NCI-H2227 (cell line): Measurements from ENCODE around the gene SMOC1.

Experiments
- DNase-seq: peaks from one replicate; lab custom pipeline; 2025; ENCODE audit not compliant: unreplicated experiment; lab: John Stamatoyannopoulos, UW

Gene SMOC1

GRCh38 chr14:69879175-69880043 lies at the start of gene SMOC1:
Gene SMOC1, plus strand, starts transcription at chr14:69879416. Its CDS starts 263 bp downstream, at chr14:69879679.
- peak; percentile 94 for DNase-seq

- DNase-seq, result no peak
Measured at GRCh38 chr14:69838881-69839416, 40.3 kb upstream of the SMOC1 start.

GRCh38 chr14:69839661-69840060 lies 39.6 kb upstream of the SMOC1 start:
- no peak for DNase-seq

GRCh38 chr14:69841656-69842055 lies 37.6 kb upstream of the SMOC1 start:
- peak; percentile 15 for DNase-seq

- DNase-seq, result peak; percentile 75
Measured at GRCh38 chr14:69842686-69843420, 36.4 kb upstream of the SMOC1 start.

GRCh38 chr14:69844171-69844570 lies 35.0 kb upstream of the SMOC1 start:
- no peak for DNase-seq

- DNase-seq, result no peak
Measured at GRCh38 chr14:69845050-69845581, 34.1 kb upstream of the SMOC1 start.

GRCh38 chr14:69845787-69846186 lies 33.4 kb upstream of the SMOC1 start:
- no peak for DNase-seq

- DNase-seq, result no peak
Measured at GRCh38 chr14:69848156-69848555, 31.1 kb upstream of the SMOC1 start.

- peak; percentile 88 for DNase-seq
Measured at GRCh38 chr14:69848903-69849391, 30.3 kb upstream of the SMOC1 start.

- peak; percentile 52 for DNase-seq
Measured at GRCh38 chr14:69850086-69850735, 29.0 kb upstream of the SMOC1 start.

- DNase-seq, result no peak
Measured at GRCh38 chr14:69850736-69851112, 28.5 kb upstream of the SMOC1 start.

GRCh38 chr14:69852531-69853321 lies 26.5 kb upstream of the SMOC1 start:
- peak; percentile 79 for DNase-seq

- no peak for DNase-seq
Measured at GRCh38 chr14:69853774-69854173, 25.4 kb upstream of the SMOC1 start.

- no peak for DNase-seq
Measured at GRCh38 chr14:69854598-69854997, 24.6 kb upstream of the SMOC1 start.

GRCh38 chr14:69855180-69855832 lies 23.9 kb upstream of the SMOC1 start:
- no peak for DNase-seq

GRCh38 chr14:69858801-69859200 lies 20.4 kb upstream of the SMOC1 start:
- no peak for DNase-seq

GRCh38 chr14:69859591-69859990 lies 19.6 kb upstream of the SMOC1 start:
- DNase-seq, result no peak

- no peak for DNase-seq
Measured at GRCh38 chr14:69860221-69860620, 19.0 kb upstream of the SMOC1 start.
